WTC11 (cell line): ENCODE results near the gene EYS. TPM values are rescaled to one million over a fixed set of nuclear protein-coding genes. Genes with fewer than 3 reads are reported as not detected.

Experiments
- ATAC-seq: fragments of 200-7000 bp; cut with Tn5 transposase; 2 replicates; pipeline ENCODE4 v1.10.0; 2021; ENCODE audit warnings: mild to moderate bottlenecking, moderate library complexity
- CTCF ChIA-PET: fragments of 300-600 bp; sonication (Branson Sonifier 250); formaldehyde crosslinking; loops from one replicate; lab custom pipeline; 2021; ENCODE audit warnings: antibody characterized with exemption; lab: Charles Lee
- POLR2A ChIA-PET: fragments of 350-600 bp; sonication (Branson Sonifier 250); formaldehyde crosslinking; loops from one replicate; lab custom pipeline; 2021; ENCODE audit warnings: antibody characterized with exemption; lab: Charles Lee
- DNase-seq: peaks from one replicate; pipeline ENCODE4 v3.0.0; 2021; ENCODE audit warnings: low spot score
- H3K27ac Mint-ChIP-seq: 2 replicates; pipeline ENCODE4 v1.8.0; 2021; ENCODE audit warnings: mixed read lengths
- H3K27me3 Mint-ChIP-seq: 2 replicates; pipeline ENCODE4 v1.8.0; 2021; ENCODE audit warnings: low read depth, mild to moderate bottlenecking, moderate library complexity, mixed read lengths
- H3K36me3 Mint-ChIP-seq: 2 replicates; pipeline ENCODE4 v1.8.0; 2021; ENCODE audit warnings: mixed read lengths
- H3K4me1 Mint-ChIP-seq: 2 replicates; pipeline ENCODE4 v1.8.0; 2022; ENCODE audit warnings: mixed read lengths
- H3K4me3 Mint-ChIP-seq: 2 replicates; pipeline ENCODE4 v1.8.0; 2021; ENCODE audit warnings: mild to moderate bottlenecking, moderate library complexity, mixed read lengths
- H3K9me3 Mint-ChIP-seq: 2 replicates; pipeline ENCODE4 v1.8.0; 2021; ENCODE audit warnings: mixed read lengths
- ETV6 ChIP-seq: sonication (generic); formaldehyde crosslinking; IDR thresholded peaks from 2 replicates; pipeline ENCODE4 v1.8.1; 2022; ENCODE audit warnings: mild to moderate bottlenecking, missing genetic modification reagents
- GABPB1 ChIP-seq: sonication (generic); formaldehyde crosslinking; IDR thresholded peaks from 2 replicates; pipeline ENCODE4 v1.8.1; 2023; ENCODE audit warnings: mild to moderate bottlenecking, missing genetic modification reagents
- GTF2I ChIP-seq: fragments of 250-450 bp; sonication (Bioruptor Pico); conservative IDR thresholded peaks from 2 replicates; pipeline ENCODE4 v1.4.0; 2021; ENCODE audit warnings: mild to moderate bottlenecking
- HMGXB4 ChIP-seq: sonication (generic); formaldehyde crosslinking; IDR thresholded peaks from 2 replicates; pipeline ENCODE4 v1.8.1; 2023; ENCODE audit warnings: mild to moderate bottlenecking, moderate library complexity, missing genetic modification reagents
- JUN ChIP-seq: sonication (generic); formaldehyde crosslinking; IDR thresholded peaks from 2 replicates; pipeline ENCODE4 v1.8.0; 2023; ENCODE audit warnings: mild to moderate bottlenecking, missing genetic modification reagents
- MYBL2 ChIP-seq: sonication (generic); formaldehyde crosslinking; IDR thresholded peaks from 2 replicates; pipeline ENCODE4 v1.8.1; 2023; ENCODE audit warnings: mild to moderate bottlenecking, moderate library complexity, missing genetic modification reagents
- PREB ChIP-seq: sonication (generic); formaldehyde crosslinking; IDR thresholded peaks from 2 replicates; pipeline ENCODE4 v1.8.1; 2022; ENCODE audit warnings: mild to moderate bottlenecking, missing genetic modification reagents, moderate library complexity, borderline replicate concordance
- RORB ChIP-seq: fragments of 250-450 bp; sonication (Bioruptor Pico); IDR thresholded peaks from 2 replicates; pipeline ENCODE4 v1.9.0; 2021; ENCODE audit warnings: mild to moderate bottlenecking
- STAT6 ChIP-seq: sonication (generic); formaldehyde crosslinking; conservative IDR thresholded peaks from 2 replicates; pipeline ENCODE4 v1.8.1; 2023; ENCODE audit warnings: mild to moderate bottlenecking, low read depth, missing genetic modification reagents, moderate library complexity
- TCF7 ChIP-seq: sonication (generic); formaldehyde crosslinking; IDR thresholded peaks from 2 replicates; pipeline ENCODE4 v1.8.0; 2022; ENCODE audit warnings: mild to moderate bottlenecking, low read depth, missing genetic modification reagents, moderate library complexity
- ZBTB43 ChIP-seq: sonication (generic); formaldehyde crosslinking; IDR thresholded peaks from 2 replicates; pipeline ENCODE4 v1.8.1; 2023; ENCODE audit warnings: mild to moderate bottlenecking, missing genetic modification reagents
- ZNF425 ChIP-seq: fragments of 250-450 bp; sonication (Bioruptor Pico); conservative IDR thresholded peaks from 2 replicates; pipeline ENCODE4 v1.9.0; 2021; ENCODE audit warnings: mild to moderate bottlenecking
- total RNA-seq: library from RNA; stranded (reverse); gene quantifications from 3 replicates; pipeline ENCODE4 v1.2.3, GENCODE V29; 2021
- TF ChIP-seq, protein P1 (sequence below): fragments of 250-450 bp; sonication (Bioruptor Pico); IDR thresholded peaks from 2 replicates; pipeline ENCODE4 v1.9.0; 2021; ENCODE audit warnings: mild to moderate bottlenecking, borderline replicate concordance
- TF ChIP-seq, protein P2 (sequence below): fragments of 250-450 bp; sonication (Bioruptor Pico); IDR thresholded peaks from 2 replicates; pipeline ENCODE4 v2.1.2; 2022; ENCODE audit warnings: mild to moderate bottlenecking, moderate library complexity
- TF ChIP-seq, protein P3 (sequence below): sonication (generic); formaldehyde crosslinking; IDR thresholded peaks from 2 replicates; pipeline ENCODE4 v1.8.1; 2023; ENCODE audit warnings: mild to moderate bottlenecking, missing genetic modification reagents, borderline replicate concordance

The EYS gene
- total RNA-seq, 1 experiment from 2014 or later: not detected

- H3K27me3 Mint-ChIP-seq: no peaks in the 10 kb centered on the region
- H3K27ac Mint-ChIP-seq: no peak overlapping the region
- ATAC-seq (no peak), DNase-seq (no peak)
- POLR2A ChIA-PET: no interaction called here
- H3K4me3 Mint-ChIP-seq: no peak overlapping the region
- H3K9me3 Mint-ChIP-seq: peaks cover 26% of the 10 kb centered on the region
- TF ChIP-seq PREB (CRISPR knock-in tag): no peak
- TF ChIP-seq, protein P1, sequence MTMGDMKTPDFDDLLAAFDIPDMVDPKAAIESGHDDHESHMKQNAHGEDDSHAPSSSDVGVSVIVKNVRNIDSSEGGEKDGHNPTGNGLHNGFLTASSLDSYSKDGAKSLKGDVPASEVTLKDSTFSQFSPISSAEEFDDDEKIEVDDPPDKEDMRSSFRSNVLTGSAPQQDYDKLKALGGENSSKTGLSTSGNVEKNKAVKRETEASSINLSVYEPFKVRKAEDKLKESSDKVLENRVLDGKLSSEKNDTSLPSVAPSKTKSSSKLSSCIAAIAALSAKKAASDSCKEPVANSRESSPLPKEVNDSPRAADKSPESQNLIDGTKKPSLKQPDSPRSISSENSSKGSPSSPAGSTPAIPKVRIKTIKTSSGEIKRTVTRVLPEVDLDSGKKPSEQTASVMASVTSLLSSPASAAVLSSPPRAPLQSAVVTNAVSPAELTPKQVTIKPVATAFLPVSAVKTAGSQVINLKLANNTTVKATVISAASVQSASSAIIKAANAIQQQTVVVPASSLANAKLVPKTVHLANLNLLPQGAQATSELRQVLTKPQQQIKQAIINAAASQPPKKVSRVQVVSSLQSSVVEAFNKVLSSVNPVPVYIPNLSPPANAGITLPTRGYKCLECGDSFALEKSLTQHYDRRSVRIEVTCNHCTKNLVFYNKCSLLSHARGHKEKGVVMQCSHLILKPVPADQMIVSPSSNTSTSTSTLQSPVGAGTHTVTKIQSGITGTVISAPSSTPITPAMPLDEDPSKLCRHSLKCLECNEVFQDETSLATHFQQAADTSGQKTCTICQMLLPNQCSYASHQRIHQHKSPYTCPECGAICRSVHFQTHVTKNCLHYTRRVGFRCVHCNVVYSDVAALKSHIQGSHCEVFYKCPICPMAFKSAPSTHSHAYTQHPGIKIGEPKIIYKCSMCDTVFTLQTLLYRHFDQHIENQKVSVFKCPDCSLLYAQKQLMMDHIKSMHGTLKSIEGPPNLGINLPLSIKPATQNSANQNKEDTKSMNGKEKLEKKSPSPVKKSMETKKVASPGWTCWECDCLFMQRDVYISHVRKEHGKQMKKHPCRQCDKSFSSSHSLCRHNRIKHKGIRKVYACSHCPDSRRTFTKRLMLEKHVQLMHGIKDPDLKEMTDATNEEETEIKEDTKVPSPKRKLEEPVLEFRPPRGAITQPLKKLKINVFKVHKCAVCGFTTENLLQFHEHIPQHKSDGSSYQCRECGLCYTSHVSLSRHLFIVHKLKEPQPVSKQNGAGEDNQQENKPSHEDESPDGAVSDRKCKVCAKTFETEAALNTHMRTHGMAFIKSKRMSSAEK (CRISPR knock-in tag): no peak
- no peak for TF ChIP-seq HMGXB4 (CRISPR knock-in tag)
- TF ChIP-seq, protein P2, sequence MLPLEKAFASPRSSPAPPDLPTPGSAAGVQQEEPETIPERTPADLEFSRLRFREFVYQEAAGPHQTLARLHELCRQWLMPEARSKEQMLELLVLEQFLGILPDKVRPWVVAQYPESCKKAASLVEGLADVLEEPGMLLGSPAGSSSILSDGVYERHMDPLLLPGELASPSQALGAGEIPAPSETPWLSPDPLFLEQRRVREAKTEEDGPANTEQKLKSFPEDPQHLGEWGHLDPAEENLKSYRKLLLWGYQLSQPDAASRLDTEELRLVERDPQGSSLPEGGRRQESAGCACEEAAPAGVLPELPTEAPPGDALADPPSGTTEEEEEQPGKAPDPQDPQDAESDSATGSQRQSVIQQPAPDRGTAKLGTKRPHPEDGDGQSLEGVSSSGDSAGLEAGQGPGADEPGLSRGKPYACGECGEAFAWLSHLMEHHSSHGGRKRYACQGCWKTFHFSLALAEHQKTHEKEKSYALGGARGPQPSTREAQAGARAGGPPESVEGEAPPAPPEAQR (CRISPR knock-in tag): no peak
- no peak for TF ChIP-seq TCF7 (CRISPR knock-in tag)
- TF ChIP-seq ZBTB43 (CRISPR knock-in tag): no peak
- CTCF ChIA-PET: no interaction called here
- peaks cover 10% of the 10 kb centered on the region for H3K36me3 Mint-ChIP-seq
- H3K4me1 Mint-ChIP-seq: no peaks in the 10 kb centered on the region
Observed at GRCh38 chr6:64357430-64357829, 1349.6 kb downstream of the EYS start.

GRCh38 chr6:64347411-64347810, 1359.6 kb downstream of the EYS start:
- POLR2A ChIA-PET: no interaction called here
- H3K27me3 Mint-ChIP-seq: no peaks in the 10 kb centered on the region
- no peak for DNase-seq
- no peaks in the 10 kb centered on the region for H3K4me1 Mint-ChIP-seq
- CTCF ChIA-PET: interaction anchor here (0.8 kb wide), 1 partner anchor 17 kb away, joined by 3 read pairs; no protein-coding TSS in a partner anchor
- H3K9me3 Mint-ChIP-seq: peaks cover 41% of the 10 kb centered on the region
- H3K36me3 Mint-ChIP-seq: peaks cover 15% of the 10 kb centered on the region
- H3K4me3 Mint-ChIP-seq: no peak overlapping the region
- ATAC-seq: no peak
- no peak overlapping the region for H3K27ac Mint-ChIP-seq
- TF ChIP-seq GABPB1 (CRISPR knock-in tag): no peak
- no peak for TF ChIP-seq ZNF425 (CRISPR knock-in tag)
- TF ChIP-seq STAT6 (CRISPR knock-in tag): no peak
- no peak for TF ChIP-seq MYBL2 (CRISPR knock-in tag)
- no peak for TF ChIP-seq ETV6 (CRISPR knock-in tag)
- TF ChIP-seq GTF2I (CRISPR knock-in tag): no peak
- TF ChIP-seq JUN (CRISPR knock-in tag): no peak
- TF ChIP-seq, protein P3, sequence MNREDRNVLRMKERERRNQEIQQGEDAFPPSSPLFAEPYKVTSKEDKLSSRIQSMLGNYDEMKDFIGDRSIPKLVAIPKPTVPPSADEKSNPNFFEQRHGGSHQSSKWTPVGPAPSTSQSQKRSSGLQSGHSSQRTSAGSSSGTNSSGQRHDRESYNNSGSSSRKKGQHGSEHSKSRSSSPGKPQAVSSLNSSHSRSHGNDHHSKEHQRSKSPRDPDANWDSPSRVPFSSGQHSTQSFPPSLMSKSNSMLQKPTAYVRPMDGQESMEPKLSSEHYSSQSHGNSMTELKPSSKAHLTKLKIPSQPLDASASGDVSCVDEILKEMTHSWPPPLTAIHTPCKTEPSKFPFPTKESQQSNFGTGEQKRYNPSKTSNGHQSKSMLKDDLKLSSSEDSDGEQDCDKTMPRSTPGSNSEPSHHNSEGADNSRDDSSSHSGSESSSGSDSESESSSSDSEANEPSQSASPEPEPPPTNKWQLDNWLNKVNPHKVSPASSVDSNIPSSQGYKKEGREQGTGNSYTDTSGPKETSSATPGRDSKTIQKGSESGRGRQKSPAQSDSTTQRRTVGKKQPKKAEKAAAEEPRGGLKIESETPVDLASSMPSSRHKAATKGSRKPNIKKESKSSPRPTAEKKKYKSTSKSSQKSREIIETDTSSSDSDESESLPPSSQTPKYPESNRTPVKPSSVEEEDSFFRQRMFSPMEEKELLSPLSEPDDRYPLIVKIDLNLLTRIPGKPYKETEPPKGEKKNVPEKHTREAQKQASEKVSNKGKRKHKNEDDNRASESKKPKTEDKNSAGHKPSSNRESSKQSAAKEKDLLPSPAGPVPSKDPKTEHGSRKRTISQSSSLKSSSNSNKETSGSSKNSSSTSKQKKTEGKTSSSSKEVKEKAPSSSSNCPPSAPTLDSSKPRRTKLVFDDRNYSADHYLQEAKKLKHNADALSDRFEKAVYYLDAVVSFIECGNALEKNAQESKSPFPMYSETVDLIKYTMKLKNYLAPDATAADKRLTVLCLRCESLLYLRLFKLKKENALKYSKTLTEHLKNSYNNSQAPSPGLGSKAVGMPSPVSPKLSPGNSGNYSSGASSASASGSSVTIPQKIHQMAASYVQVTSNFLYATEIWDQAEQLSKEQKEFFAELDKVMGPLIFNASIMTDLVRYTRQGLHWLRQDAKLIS (CRISPR knock-in tag): no peak
- TF ChIP-seq RORB (CRISPR knock-in tag): no peak
